AG09309 (cell line): Measurements from ENCODE around the gene SLC7A6.
A peak's percentile ranks its signal among the peaks of the same experiment; 100 is the strongest.

Source experiments
- DNase-seq: peaks from one replicate; pipeline ENCODE4 v3.0.0-alpha.2; 2010; ENCODE audit warnings: low read depth
- H3K4me3 ChIP-seq: 2 replicates; pipeline ENCODE4 v1.5.1; 2011; ENCODE audit warnings: mild to moderate bottlenecking, low read depth, low read length, moderate library complexity; ENCODE audit not compliant: control insufficient read depth
- CTCF ChIP-seq: IDR thresholded peaks from 2 replicates; pipeline ENCODE4 v1.5.1; 2011; ENCODE audit warnings: mild to moderate bottlenecking, low read depth, low read length, inconsistent platforms; ENCODE audit not compliant: insufficient read depth, control insufficient read depth; ENCODE audit errors: missing control alignments

SLC7A6 gene

DNA sequence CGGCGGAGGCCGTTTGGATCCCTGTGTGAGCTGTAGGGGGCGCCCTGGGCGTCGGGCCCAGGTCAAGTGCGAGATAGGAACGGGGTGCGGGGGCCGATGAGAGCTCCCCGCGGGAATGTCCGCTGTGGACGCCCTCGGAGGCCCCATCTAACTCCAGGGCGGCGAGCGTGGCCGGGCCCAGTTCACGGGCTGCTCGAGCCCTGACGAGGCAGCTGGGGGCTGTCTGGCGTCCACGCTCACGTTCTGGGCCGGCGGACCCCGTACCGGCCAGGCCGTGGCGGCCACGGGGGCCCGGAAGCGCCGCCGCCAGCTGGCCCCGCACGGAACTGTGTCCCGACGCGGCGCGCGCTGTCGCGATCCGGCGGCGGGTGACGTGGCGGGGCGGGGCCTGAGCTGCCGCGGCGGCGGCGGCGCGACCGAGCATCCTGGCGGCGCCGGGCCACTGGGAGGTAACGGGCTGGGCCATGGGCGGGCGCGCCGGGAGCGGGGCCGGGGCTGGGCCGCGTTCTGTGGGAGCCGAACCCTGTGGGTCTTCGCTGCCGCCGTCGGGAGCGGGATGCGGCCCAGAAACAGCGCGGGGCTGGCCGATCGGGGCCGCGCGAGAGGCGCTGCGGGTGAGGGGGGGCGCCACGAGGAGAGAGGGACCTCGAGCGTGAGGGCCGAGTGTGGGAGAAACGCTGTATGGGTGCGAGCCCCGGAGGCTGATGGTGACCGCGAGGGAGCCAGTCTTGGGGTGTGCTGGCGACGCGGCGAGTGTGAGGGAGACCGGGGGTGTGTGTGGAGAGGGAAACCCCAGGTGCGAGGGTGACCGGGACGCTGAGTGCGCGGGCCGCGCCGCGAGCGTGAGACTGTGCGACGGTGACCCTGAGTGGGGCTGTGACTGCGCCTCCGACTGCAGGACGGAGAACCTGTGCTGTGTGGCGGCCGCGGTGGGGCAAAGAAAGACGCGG, at the start of gene SLC7A6:
Gene SLC7A6 (plus strand): TSS at position 399 of the 950 bp plus-strand sequence. CDS start 10,201 bp downstream, outside the sequence.
- no peak for DNase-seq
- peak; percentile 79 for TF ChIP-seq CTCF
- H3K4me3 ChIP-seq: peak within 1 kb of the TSS; percentile 71

DNA sequence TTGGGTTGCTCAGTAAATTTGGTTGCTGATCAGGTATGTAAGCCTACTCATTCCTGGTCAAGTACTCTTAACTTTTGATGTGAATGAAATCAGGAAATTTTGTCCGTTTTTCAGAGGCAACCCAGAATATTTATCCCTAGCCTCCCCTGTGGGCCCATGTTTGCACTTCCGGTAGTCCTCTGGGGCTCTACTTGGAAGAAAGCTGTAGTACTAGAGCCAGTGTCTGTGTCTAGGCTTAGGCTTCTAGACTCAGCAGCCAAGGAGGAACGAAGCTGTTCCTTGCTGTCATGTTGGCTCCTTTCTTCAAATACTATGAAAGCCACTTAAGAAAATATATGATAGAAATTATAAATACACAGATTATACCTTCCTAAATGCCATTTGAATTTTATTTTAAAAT, 49.6 kb upstream of the SLC7A6 start:
- no peak overlapping the region for H3K4me3 ChIP-seq
- no peak for DNase-seq
- TF ChIP-seq CTCF: no peak

GRCh38 chr16:68215302-68215701, 49.0 kb upstream of the SLC7A6 start:
- no peak overlapping the region for H3K4me3 ChIP-seq
- TF ChIP-seq CTCF: no peak
- DNase-seq: no peak

- DNase-seq: no peak
- H3K4me3 ChIP-seq: no peak overlapping the region
- no peak for TF ChIP-seq CTCF
Measured at GRCh38 chr16:68216240-68216639, 48.1 kb upstream of the SLC7A6 start.

DNA sequence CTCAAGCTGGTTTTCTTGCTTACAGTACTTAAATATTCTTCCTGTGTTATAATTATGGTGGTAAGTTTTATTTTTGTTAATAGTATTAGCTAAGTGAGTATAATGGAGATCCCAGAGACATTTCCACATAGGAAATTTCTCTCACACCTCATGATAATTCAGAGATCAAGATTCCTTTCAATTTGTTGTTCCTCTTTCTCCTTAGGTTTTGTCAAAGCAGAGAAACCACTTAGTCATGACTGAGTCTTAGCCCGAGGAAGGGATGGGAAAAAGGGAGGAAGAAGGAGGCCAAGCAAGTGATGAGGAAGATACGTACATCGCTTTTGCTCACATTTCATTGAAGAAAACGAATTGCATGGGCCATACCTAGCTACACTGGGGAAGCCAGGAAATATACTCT, 46.8 kb upstream of the SLC7A6 start:
- no peak overlapping the region for H3K4me3 ChIP-seq
- no peak for TF ChIP-seq CTCF

GRCh38 chr16:68219725-68220351, 44.5 kb upstream of the SLC7A6 start:
- TF ChIP-seq CTCF: no peak
- H3K4me3 ChIP-seq: no peak overlapping the region
- no peak for DNase-seq

More for the DNA sequence above, 46.8 kb upstream of the SLC7A6 start:
- no peak for DNase-seq
